Smooth muscle cell (in vitro differentiated cells): Measurements from ENCODE around the gene HAGH. TPM values are rescaled to one million over a fixed set of nuclear protein-coding genes. Genes with fewer than 3 reads are reported as not detected.
A peak's percentile ranks its signal among the peaks of the same experiment; 100 is the strongest.

Experiments used
- DNase-seq: peaks from one replicate; lab custom pipeline; 2025; ENCODE audit not compliant: unreplicated experiment; lab: John Stamatoyannopoulos, UW
- H2AFZ ChIP-seq: fragments of 200-600 bp; sonication (generic); 2 replicates; pipeline ENCODE4 v1.6.0; 2016; ENCODE audit warnings: antibody characterized with exemption, low read depth, mild to moderate bottlenecking
- H3F3A ChIP-seq: fragments of 200-600 bp; sonication (generic); 2 replicates; pipeline ENCODE4 v1.6.0; 2017; ENCODE audit warnings: antibody characterized with exemption, low read depth
- H3K27ac ChIP-seq: fragments of 200-600 bp; sonication (generic); 2 replicates; pipeline ENCODE4 v1.5.1; 2016; ENCODE audit warnings: low read depth, mild to moderate bottlenecking
- H3K27me3 ChIP-seq: fragments of 200-600 bp; sonication (generic); 2 replicates; pipeline ENCODE4 v1.6.1; 2016; ENCODE audit warnings: low read depth, mild to moderate bottlenecking
- H3K36me3 ChIP-seq: fragments of 200-600 bp; sonication (generic); 2 replicates; pipeline ENCODE4 v1.5.1; 2016; ENCODE audit warnings: low read depth
- H3K4me1 ChIP-seq: fragments of 200-600 bp; sonication (generic); 2 replicates; pipeline ENCODE4 v1.5.1; 2016; ENCODE audit warnings: low read depth
- H3K4me2 ChIP-seq: fragments of 200-600 bp; sonication (generic); 2 replicates; pipeline ENCODE4 v1.6.0; 2016; ENCODE audit warnings: mild to moderate bottlenecking
- H3K4me3 ChIP-seq: fragments of 200-600 bp; sonication (generic); 2 replicates; pipeline ENCODE4 v1.5.1; 2016; ENCODE audit warnings: mild to moderate bottlenecking
- H3K79me2 ChIP-seq: fragments of 200-600 bp; sonication (generic); 2 replicates; pipeline ENCODE4 v1.6.0; 2016; ENCODE audit warnings: low read depth, mild to moderate bottlenecking
- H3K9ac ChIP-seq: fragments of 200-600 bp; sonication (generic); 2 replicates; pipeline ENCODE4 v1.6.0; 2016; ENCODE audit warnings: low read depth
- H3K9me3 ChIP-seq: fragments of 200-600 bp; sonication (generic); replicated peaks from 2 replicates; pipeline ENCODE4 v1.5.1; 2016; ENCODE audit warnings: low read depth
- H4K20me1 ChIP-seq: fragments of 200-600 bp; sonication (generic); 2 replicates; pipeline ENCODE4 v1.6.0; 2016; ENCODE audit warnings: low read depth
- CTCF ChIP-seq: fragments of 200-600 bp; sonication (generic); IDR thresholded peaks from 2 replicates; pipeline ENCODE4 v1.5.1; 2017; ENCODE audit warnings: borderline replicate concordance, mild to moderate bottlenecking, antibody characterized with exemption; ENCODE audit not compliant: insufficient read depth, poor library complexity, severe bottlenecking
- WGBS: methylation state at CpG from one replicate; pipeline ENCODE4 v1.1.7; 2016; ENCODE audit warnings: low lambda C conversion rate; 5-methylcytosine and 5-hydroxymethylcytosine counted together
- polyA plus RNA-seq: library from polyadenylated mRNA; unstranded; fragments of >200 nt; fragmentation: Nextera tagmentation; extraction: Ambion mirVana; gene quantifications from 2 replicates; pipeline ENCODE4 v1.2.1, GENCODE V29; 2016
- total RNA-seq: library from RNA; depleted of rRNA; stranded (reverse); fragments of >200 nt; gene quantifications from 2 replicates; pipeline ENCODE4 v1.2.3, GENCODE V29; 2014

HAGH gene
- total and polyA plus RNA-seq, 2 experiments from 2014 or later: 20.9 to 43.0 TPM

GRCh38 chr16:1781254-1781653, 45.4 kb downstream of the HAGH start:
- Histone ChIP-seq H3K4me3 (peak overlapping the region; percentile 92), H3K9me3 (no peaks in the 10 kb centered on the region), H3K36me3 (no peaks in the 10 kb centered on the region), H3K27ac (no peak overlapping the region), H3K4me2 (peak overlapping the region; percentile 99), H3F3A (peaks cover 7% of the 10 kb centered on the region), H4K20me1 (peaks cover 43% of the 10 kb centered on the region), H2AFZ (no peak overlapping the region), H3K27me3 (no peaks in the 10 kb centered on the region), H3K79me2 (peaks cover 32% of the 10 kb centered on the region), H3K4me1 (peaks cover 4% of the 10 kb centered on the region), H3K9ac (no peak overlapping the region)
- WGBS: 84% methylated on average over 20 of the region's 20 CpGs
- TF ChIP-seq CTCF: no peak
- DNase-seq: no peak

GRCh38 chr16:1780677-1781072, 46.0 kb downstream of the HAGH start:
- no peak for TF ChIP-seq CTCF
- no peak overlapping the region for H3K9ac ChIP-seq
- H3K9me3 ChIP-seq: no peaks in the 10 kb centered on the region
- no peak overlapping the region for H3K27ac ChIP-seq
- H3K4me2 ChIP-seq: peak overlapping the region; percentile 99
- H2AFZ ChIP-seq: no peak overlapping the region
- H3K36me3 ChIP-seq: no peaks in the 10 kb centered on the region
- peaks cover 28% of the 10 kb centered on the region for H3K79me2 ChIP-seq
- no peaks in the 10 kb centered on the region for H3K27me3 ChIP-seq
- no peak for DNase-seq
- peaks cover 38% of the 10 kb centered on the region for H4K20me1 ChIP-seq
- peaks cover 4% of the 10 kb centered on the region for H3K4me1 ChIP-seq
- H3K4me3 ChIP-seq: no peak overlapping the region
- 94% methylated on average over 6 of the region's 6 CpGs for WGBS
- peaks cover 7% of the 10 kb centered on the region for H3F3A ChIP-seq

- H3K4me1 ChIP-seq: peaks cover 4% of the 10 kb centered on the region
- no peak for TF ChIP-seq CTCF
- no peak overlapping the region for H3K9ac ChIP-seq
- no peaks in the 10 kb centered on the region for H3K27me3 ChIP-seq
- no peak for DNase-seq
- no peak overlapping the region for H3K4me3 ChIP-seq
- 92% methylated on average over 27 of the region's 27 CpGs for WGBS
- H3F3A ChIP-seq: peaks cover 7% of the 10 kb centered on the region
- no peak overlapping the region for H2AFZ ChIP-seq
- H3K4me2 ChIP-seq: no peak overlapping the region
- no peaks in the 10 kb centered on the region for H3K36me3 ChIP-seq
- H3K79me2 ChIP-seq: peaks cover 24% of the 10 kb centered on the region
- peaks cover 31% of the 10 kb centered on the region for H4K20me1 ChIP-seq
- H3K27ac ChIP-seq: no peak overlapping the region
- no peaks in the 10 kb centered on the region for H3K9me3 ChIP-seq
Measured at GRCh38 chr16:1779741-1780676, 46.6 kb downstream of the HAGH start.

GRCh38 chr16:1779234-1779701, 47.4 kb downstream of the HAGH start:
- 93% methylated on average over 8 of the region's 8 CpGs for WGBS
- Histone ChIP-seq H3K4me1 (peaks cover 5% of the 10 kb centered on the region), H2AFZ (no peak overlapping the region), H3K9ac (no peak overlapping the region), H3K36me3 (no peaks in the 10 kb centered on the region), H3K27me3 (no peaks in the 10 kb centered on the region), H3K27ac (no peak overlapping the region), H3K9me3 (no peaks in the 10 kb centered on the region), H3F3A (peaks cover 7% of the 10 kb centered on the region), H3K4me2 (no peak overlapping the region), H3K79me2 (peaks cover 24% of the 10 kb centered on the region), H4K20me1 (peaks cover 30% of the 10 kb centered on the region), H3K4me3 (no peak overlapping the region)
- TF ChIP-seq CTCF: no peak
- no peak for DNase-seq
